ENCODE results near the gene CSF2.

Gene CSF2

DNA sequence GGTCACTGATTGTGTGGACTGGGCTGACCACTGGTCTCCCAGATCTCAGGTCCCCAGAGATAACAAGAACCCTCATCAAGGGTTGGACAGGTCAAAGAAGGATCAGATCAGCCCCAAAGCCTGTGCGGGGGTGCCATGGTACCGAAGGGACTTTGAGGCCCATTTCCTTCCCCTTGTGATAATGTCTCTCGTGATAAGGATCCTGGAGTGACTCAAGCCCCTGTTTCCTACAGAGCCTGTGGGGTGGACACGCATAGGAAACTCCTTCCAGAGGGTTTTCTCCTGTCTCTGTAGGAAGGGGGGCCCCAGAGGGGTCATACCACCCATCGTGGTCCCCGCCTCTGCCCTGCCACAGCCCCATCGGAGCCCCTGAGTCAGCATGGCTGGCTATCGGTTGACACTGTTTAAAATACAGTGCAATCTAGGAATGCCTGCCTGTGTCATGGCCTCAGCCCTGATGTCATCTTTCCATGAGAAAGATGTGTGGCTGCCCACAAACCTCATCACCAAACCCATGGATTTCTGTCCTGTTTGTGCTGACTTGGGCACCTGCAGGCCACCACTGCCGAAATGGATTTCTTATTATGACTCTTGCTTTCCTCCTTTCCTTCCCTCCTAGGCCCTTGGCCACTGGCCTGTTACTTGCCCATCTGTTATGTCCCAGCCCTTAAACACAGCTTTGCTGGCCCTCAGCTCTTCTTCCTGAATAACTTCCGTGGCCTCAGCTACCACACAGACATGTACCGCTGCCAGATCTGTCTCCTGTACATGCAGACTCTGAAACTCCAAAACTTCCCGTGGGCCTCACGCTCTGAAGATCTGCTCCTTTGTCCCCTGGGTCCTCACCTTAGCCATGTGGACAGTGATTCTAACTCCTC, 2.9 kb upstream of the CSF2 start:
- no peak for DNase-seq

DNA sequence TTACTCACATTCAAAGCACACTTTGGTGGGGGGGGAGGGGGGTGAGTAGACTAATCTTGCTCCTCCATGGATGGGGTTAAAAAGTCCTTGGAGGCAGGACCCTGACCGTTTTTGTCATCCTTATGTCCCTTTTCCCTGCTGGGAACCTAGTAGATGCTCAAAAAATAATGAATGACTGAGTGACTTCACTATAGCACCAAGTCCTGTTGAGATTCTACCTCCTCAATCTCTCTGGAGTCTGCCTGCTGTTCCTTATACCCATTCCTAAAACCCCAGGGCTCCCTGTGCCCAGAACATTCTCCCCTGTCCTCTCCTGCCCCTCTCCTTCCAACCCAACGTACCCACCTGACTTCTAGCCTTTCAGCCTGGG, 2.3 kb upstream of the CSF2 start:
- no peak for DNase-seq

DNA sequence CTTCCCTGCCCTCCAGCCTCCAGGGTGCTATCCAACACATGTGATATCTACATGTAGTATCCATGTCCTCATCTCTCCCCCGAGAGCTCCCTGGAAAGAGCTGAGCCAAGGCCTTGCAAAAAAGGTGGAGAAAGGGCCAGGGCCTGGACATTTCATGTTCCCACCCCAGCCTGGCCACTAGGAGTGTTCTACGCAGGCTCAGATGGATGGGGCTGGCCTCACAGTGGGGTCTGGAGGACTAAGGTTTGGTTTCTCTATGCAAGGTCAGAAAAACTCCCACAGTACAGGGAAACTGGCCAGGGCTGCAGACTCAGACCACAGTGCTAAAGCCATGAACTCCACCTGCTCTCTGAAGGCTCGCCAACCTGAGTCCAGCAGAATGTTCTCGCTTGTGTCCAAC, 1.5 kb upstream of the CSF2 start:
- DNase-seq, result no peak

DNA sequence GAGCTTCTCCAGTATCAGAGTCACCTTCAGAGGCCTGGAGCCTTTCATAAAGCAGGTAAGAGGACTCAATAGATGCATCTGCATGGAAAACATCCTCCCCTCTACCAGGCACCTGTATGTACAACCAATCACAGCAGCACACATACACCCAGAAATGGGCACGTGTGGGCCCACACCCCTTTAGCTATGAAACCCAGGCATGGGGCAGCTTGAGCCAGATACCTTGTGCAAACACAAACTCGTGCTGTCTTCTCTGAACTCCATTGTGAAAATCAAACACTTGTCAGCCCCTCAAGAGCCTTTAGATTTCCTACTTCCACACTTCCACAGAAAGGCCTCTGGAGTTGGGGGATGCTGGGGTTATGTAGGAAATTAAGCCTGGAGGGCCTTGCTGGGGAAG, 1.1 kb upstream of the CSF2 start:
- no peak for DNase-seq

DNA sequence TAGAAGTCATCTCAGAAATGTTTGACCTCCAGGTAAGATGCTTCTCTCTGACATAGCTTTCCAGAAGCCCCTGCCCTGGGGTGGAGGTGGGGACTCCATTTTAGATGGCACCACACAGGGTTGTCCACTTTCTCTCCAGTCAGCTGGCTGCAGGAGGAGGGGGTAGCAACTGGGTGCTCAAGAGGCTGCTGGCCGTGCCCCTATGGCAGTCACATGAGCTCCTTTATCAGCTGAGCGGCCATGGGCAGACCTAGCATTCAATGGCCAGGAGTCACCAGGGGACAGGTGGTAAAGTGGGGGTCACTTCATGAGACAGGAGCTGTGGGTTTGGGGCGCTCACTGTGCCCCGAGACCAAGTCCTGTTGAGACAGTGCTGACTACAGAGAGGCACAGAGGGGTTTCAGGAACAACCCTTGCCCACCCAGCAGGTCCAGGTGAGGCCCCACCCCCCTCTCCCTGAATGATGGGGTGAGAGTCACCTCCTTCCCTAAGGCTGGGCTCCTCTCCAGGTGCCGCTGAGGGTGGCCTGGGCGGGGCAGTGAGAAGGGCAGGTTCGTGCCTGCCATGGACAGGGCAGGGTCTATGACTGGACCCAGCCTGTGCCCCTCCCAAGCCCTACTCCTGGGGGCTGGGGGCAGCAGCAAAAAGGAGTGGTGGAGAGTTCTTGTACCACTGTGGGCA, 642 bp downstream of the CSF2 start:
- DNase-seq, result no peak

DNA sequence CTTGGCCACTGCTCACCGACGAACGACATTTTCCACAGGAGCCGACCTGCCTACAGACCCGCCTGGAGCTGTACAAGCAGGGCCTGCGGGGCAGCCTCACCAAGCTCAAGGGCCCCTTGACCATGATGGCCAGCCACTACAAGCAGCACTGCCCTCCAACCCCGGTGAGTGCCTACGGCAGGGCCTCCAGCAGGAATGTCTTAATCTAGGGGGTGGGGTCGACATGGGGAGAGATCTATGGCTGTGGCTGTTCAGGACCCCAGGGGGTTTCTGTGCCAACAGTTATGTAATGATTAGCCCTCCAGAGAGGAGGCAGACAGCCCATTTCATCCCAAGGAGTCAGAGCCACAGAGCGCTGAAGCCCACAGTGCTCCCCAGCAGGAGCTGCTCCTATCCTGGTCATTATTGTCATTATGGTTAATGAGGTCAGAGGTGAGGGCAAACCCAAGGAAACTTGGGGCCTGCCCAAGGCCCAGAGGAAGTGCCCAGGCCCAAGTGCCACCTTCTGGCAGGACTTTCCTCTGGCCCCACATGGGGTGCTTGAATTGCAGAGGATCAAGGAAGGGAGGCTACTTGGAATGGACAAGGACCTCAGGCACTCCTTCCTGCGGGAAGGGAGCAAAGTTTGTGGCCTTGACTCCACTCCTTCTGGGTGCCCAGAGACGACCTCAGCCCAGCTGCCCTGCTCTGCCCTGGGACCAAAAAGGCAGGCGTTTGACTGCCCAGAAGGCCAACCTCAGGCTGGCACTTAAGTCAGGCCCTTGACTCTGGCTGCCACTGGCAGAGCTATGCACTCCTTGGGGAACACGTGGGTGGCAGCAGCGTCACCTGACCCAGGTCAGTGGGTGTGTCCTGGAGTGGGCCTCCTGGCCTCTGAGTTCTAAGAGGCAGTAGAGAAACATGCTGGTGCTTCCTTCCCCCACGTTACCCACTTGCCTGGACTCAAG, 1.5 kb downstream of the CSF2 start:
- DNase-seq, result no peak

DNA sequence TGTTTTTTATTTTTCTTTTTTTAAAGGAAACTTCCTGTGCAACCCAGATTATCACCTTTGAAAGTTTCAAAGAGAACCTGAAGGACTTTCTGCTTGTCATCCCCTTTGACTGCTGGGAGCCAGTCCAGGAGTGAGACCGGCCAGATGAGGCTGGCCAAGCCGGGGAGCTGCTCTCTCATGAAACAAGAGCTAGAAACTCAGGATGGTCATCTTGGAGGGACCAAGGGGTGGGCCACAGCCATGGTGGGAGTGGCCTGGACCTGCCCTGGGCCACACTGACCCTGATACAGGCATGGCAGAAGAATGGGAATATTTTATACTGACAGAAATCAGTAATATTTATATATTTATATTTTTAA, 2.1 kb downstream of the CSF2 start:
- no peak for DNase-seq

DNA sequence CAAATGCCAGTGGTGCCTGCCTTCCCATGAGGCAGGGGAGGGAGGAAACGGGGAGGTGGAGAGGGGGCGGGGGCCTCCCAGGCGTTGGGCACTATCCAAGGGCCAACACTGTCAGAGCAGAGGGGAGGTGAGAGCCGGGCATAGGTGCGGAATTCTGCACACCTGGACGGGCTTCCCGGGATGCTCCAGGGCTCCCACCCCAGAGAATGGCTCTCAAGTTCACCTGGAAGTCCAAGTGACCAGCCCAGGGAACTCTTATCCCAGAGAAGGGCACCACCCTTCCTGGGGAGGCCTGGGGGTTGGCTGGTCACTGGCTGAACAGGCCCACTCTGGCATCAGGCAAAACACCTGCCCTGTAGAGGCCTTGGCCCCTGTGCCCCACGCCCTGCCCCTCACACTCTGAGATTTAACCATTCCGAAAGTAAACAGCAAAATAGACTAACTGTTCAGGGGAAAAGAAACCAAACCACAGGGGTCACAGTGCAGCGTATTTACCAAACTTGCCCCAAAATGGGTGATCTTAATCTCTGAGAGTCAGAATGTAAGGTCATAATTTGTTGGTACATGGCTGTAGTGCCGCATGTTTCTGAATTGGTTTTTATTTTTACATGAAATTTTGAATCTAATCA, 2.7 kb downstream of the CSF2 start:
- DNase-seq, result no peak

DNA sequence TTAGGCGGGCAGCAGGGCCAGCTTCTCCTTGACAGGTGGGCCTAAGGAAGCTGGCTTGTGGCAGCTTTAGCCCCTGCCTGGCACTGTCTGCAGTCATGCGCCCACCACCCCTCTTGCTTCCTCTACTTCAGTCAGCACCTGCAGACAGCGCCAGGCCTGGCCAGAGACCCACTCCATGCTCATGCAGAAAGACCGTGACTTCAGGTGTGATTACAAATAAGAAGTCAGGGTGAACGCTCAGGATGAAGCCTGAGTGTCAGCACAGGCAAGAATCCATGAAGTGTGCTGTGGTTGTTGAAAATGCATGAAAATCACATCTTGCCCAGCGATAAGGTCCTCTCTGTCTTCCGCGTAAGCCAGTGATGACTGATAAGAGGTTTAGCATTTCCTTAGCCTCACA, 3.4 kb downstream of the CSF2 start:
- no peak for DNase-seq

DNA sequence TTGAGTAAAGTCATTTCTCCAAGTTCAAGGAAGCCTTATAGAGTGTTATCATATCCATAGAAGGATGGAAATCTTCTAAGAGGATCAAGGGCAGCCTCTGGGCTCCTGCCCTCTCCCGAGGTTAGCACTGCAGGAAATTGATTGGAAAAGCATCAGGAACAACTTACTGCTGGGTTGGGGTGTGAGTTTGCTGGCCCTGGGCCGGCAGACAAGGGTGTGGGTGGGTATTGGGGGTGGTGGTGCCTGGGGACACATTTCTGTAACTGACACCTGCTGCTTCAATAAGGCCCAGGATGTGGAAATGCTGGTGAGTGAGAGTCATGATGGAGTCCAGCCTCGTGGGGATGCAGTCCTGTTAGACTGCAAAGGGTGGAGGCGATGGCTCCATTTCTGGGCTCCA, 5.5 kb downstream of the CSF2 start:
- no peak for DNase-seq

DNA sequence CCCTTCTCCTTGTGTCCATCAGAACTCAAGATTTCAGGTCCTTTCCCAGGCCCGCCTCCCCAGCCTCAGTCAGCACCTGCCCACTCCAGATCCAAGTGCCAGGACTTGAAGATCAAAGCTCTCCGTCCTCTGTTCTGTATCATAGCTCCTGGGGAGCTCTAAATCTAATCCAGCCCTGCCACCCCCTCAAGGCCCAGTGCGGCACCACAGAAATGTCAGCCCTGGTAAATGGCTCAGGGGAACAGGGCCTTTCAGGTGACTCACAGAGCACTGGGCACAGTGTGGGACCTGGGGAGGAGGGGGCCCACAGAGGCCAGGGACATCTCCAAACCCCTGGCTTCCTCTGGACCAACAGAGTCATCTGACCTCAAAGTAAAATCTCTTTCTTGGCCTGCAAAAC, 6.0 kb downstream of the CSF2 start:
- DNase-seq, result no peak

DNA sequence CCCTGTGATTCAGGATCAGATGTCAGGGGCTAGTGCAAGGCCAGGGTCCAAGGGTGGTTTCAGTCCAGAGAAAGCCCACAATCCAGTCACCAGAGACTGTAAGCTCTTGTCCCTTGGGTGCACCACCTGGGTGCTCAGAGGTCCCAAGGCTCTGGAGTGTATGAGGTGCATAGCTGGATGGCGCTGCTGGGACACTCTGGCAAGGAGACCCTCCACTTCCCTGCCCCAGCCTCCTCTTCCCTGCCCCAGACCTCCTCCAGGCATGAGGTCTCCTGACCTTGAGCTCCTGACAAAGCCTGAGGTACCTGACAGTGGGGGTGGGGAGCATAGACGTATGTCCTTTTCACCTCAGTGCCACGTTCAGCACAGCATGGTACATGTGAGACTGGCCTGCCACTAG, 7.0 kb downstream of the CSF2 start:
- no peak for DNase-seq

DNA sequence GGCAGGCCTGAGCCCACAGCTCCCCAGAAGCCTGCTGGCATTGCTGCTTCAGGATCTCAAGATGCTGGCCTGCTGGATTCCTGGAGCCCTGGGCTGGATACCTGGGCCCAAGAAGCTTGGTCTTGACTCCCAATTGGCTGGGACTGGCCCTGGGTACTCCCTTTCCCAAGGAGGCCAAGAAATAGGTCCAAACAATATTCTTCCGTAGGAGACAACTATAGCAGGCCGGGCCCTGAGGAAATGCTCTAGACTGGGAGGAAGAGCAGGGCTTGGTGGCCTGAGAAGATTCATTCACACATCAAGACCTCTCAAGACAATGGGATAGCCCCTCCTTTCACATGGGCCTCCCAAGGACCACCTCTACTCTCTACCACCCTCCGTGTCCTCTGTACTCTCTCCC, 7.9 kb downstream of the CSF2 start:
- DNase-seq, result no peak

DNA sequence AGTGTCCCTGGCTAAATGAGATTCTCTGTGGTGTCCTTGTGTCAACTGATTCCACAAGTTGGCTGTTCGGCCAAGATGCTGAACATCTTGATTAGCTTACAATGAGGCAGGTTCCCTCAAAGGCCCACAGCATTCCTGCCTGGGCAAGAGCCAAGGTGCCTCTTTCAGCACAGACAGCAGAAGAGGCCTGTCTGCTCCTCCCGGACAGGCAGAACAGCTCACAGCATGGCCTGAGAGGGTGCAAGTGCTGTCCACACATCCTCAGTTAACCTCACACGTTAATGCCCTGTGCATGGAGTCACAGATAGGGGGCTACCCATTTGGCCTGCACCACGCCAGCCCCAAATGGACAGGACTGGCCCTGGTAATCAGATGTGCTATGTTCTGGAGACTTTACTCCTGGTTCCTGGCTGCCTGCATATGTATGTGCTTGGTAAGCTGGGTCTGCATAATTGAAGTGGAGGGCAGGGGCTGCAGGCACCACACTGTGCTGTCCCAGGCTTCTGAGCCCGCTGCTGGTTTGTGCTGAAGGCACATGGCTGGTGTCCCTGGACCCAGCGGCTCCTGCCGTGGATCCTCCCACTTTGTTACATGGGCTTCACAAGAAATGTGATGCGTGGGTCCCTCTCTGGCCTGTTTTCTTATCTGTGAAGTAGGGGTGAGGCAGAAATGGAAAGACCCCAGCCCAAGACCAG, 8.9 kb downstream of the CSF2 start:
- DNase-seq, result no peak

DNA sequence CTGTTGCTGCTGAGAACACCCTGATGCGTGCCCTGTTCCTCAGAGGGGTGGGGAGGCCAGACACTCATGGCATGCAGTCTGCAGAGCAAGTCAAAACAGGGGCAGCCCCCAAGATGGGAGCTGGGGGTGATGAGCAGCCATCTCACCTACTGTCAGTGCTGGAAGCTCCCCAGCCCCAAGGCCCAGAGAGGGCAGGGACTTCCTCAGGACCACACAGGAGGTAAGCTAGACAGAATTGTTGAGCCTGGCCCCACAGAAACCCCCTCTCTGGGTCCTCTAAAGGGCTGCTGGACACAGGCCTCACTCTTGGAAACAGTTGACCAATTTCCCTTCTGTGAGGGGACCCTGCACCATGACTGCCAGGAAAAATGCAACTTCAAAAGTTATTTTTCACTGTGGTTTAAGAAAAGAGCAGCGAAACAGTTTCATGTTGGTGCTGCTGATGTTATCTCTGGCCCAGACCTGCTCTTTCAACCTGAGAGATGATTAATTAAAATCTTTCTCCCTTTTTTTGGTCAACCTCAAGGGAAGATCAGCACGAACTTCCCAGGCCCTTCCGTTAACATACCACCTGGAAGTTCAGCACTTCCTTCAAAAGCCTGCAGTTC, 9.6 kb downstream of the CSF2 start:
- no peak for DNase-seq

DNA sequence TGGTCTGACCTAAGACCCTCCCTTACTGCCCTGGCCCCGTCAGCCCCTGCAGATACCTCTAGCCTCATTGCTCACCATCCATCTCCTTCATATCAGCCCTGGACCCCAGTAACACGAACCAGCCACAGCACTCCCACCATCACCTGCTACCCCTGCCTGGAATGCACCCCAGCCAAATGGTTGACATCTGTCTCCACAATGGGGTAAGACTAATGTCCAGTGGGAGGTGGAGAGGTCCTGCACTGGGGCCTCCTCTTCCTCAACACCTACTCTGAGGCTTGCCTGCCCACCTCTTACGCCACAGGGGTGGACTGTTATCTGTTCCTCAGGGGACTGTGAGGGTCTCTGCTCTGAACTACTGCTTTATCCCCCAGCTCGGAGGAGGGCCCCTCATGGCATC, 12.1 kb downstream of the CSF2 start:
- DNase-seq, result no peak

DNA sequence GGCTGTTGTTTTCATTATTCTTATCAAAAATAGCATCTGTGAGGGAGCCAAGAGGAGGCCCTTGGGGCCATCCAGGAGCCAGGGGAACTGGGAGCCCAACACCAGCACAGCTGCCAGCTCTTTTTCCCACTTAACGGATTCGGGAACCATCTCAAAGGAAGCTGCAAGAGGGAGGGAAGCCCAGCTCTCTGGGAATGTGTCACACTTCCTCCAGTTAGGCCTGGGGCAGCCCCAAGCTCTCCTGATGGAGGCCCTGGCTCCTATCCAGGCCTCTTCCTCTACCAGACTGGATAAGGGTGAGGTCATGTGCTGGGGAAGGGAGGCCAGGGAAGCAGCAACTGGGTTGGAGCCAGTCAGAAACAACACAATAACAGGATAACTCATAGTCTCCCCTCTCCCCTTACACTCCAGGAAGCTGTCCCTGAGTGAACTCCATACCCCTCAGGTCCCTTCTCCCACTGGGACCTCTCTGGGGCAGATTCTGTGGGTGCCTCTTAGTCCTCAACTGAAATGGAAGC, 12.7 kb downstream of the CSF2 start:
- no peak for DNase-seq

DNA sequence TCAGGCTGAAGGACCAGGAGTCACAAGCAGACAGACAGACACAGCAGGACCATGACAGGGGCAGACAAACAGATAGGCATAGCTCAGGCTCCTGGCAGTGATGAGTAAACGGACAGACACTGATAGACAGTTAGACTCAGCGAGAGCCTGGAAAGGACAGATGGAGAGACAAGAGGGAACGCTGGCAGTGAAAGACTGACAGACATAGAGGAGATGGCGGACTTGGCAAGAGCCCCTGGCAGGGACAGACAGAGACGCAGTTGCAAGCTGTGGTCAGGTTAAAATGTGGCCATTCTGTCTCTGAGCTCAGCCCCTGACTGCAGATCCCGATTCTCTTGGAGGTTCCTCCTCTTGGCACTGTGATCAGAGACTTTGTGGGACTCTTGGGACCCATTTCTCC, 13.6 kb downstream of the CSF2 start:
- DNase-seq, result no peak

DNA sequence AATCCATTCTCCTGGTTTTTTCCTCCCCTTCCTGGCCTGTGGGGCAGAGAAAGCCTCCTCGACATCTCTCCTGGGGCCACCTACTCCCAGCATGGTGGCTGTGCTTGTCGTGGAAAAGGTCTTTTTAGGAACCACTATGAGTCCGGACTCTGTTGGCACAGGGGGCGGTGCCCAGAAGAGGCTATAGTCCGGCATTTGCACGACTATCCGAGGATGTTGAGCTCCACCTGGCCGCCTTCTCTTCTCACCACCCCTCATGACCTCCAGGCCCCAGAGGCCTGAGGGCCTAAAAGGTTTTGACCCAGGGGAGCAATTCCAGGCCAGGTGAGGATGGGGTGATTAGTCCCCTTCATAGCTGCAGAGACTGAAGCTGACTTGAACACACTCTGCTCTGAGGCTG, 14.1 kb downstream of the CSF2 start:
- no peak for DNase-seq

DNA sequence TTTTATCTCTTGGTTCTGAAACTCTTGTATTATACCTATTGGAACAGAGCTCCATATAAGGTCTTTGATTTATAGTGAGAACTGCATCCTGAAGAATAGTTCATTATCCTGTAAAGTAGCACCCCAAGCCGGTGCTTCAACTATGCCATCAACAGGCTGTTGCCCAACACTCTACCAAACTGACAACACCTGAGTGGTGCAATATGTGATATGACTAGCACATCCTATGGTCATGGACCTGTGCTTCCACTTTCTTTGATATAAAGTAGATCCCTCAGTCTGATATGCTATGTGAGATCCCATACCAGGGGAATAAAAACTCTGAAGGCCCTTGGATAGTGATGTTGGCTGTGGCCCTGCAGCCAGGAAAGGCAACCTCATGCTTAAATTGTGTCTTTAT, 15.8 kb downstream of the CSF2 start:
- no peak for DNase-seq

DNA sequence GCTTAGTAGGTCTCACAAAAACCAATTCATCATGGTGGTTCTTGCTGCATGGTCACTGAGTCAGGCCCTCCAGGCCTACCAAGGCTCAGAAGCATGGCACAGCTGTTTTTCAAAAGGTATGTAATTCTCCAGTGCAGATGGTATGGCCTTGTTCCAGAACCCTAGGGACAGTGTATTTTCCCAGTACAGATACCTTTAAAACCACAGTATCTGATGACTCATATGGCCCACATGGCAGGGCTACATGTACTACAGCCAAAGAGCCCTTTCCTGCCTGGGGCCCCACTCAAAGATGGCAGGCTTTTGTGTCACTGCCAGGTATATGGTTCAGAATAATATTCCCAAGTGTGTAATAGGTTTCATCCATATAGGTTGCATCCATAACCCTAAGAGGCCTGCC, 16.5 kb downstream of the CSF2 start:
- DNase-seq, result no peak

DNA sequence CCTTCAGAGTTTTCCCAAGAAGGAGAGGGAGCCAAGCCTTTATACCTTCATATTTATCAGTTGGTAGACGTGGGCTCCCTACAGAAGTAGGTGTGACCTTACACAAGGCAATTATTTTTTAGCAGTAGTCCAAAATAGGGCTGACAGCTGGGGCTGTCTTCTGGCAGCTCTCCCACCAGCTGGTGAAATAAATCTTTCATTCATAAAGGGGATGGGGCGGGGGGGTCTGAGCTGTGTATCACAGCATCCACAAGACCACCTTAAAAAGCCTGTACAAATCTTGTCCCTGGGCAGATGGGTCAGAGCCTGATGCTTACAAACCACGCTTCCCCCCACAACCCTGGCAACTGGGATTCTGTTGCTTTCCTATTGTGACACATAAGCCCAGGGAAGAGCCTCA, 19.7 kb downstream of the CSF2 start:
- no peak for DNase-seq

Data from NCI-H187 (cell line).